NCI-H2227 (cell line): ENCODE measurements around the gene SPATA3.
"Not testable (repeated sequence)": the region's sequence is repeated elsewhere in the genome, so short reads cannot be mapped to it uniquely, and the experiment has no call there.

Source experiments
- DNase-seq: peaks from one replicate; lab custom pipeline; 2025; ENCODE audit not compliant: unreplicated experiment; lab: John Stamatoyannopoulos, UW

SPATA3 gene

DNA sequence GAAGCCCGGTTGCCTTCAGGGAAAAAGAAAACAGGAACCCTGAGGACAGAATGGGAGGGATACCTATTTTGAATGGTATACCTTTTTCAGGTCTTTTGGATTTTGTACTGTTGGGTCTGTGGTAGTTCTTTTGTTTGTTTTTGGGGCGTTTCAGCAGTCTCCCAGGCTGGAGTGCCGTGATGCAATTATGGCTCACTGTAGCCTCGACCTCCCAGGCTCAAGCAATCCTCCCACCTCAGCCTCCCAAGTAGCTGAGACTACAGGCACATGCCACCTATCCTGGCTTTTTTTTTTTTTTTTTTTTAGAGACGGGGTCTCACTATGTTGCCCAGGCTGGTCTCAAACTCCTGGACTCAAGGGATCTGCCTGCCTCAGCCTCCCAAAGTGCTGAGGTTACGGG lies 27.6 kb upstream of the SPATA3 start:
- DNase-seq: not testable (repeated sequence)

DNA sequence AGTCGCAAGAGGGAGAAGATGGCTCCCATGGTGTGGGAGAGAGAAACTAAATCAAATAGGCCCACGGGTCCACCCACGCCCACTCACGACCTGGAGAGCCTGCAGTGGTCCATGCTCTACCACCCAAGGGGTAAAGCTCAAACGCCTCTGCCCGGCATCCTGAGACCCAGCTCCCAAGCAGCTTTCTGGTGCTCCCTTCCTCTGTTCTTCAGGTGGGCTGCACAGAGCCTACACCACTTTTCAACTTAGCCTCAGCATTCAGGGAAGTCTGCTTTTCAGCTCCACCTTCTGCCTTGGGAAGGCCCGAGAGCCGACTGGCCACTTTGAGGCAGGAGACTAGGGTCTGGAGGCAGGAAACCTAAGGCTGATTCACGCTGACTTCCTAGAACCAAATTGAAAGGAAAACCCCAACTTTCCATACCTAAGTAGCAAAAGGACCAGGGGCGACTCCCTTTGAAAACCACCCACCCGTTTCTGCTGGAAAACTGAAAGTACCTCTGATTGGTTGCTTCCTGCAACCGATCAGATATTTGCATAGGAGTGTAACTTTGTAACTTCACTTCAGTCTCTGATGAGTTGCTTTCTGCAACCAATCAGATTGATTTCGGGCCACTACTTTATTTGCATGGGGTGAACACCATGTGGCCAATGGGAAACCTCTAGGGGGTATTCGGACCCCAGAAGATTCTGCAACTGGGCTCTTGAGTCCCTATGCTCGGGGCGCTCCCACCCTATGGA lies 26.8 kb upstream of the SPATA3 start:
- DNase-seq: no peak

DNA sequence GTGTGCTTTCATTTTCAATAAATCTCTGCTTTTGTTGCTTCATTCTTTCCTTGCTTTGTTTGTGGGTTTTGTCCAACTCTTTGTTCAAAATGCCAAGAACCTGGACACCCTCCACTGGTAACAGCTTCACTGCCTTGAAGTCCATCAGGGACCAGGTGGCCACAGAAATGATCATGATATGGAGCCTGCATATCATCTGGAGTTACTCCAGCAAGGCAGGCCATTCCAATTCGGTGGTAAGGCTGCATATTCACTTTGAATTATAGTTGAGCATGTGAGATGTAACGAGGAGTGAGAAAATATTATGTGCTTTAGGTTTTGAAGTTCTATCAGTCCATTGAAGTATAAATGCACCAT lies 26.3 kb upstream of the SPATA3 start:
- no peak for DNase-seq

DNA sequence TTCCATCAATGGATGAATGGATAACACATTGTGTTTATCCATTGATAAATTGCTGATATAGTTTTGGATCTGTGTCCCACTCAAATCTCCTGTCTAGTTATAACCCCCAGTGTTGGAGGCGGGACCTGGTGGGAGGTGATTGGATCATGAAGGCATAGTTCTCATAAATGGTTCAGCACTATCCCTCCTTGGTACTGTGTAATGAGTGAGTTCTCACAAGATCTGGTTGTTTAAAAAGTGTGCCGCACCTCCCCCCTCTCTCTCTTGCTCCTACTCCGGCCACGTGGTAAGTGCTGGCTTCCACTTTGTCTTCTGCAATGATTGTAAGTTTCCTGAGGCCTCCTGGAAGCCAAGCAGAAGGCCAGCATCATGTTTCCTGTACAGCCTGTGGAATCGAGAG lies 23.9 kb upstream of the SPATA3 start:
- no peak for DNase-seq

DNA sequence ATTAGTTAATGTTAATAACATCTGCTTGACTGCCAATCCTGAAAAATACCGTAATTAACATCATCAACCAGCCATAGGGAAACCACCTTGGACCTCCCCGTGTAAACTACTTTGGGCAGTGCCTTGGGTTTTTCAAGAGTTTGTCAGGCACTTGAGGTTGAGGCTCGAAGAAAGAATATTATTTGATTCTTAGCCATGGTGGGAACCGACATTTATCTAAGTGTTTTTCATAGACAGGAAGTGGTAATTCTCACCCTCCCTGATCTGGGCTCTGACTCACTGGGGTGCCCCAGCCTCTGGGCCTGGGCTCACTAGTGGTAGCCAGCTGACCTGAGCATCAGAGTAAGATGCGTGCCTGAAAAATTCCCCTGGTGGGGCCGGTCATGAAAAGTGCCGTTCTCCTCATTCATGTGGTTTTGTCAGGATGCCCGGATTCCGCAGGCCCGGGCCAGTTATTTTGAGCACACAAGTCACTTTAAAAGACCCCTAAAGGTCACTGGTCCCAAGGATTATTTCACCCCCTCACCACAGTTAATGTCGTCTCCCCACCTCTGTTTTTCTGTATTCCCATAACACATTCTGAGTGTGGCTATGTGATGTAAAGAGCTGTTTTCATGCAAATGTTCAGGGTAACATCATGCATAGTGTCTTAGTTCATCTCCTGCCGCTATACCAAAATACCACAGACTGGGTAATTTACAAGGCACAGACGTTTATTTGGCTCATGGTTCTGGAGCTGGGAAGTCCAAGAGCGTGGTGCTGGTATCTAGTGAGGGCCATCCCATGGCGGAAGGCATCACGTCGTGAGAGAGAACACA lies 21.6 kb upstream of the SPATA3 start:
- DNase-seq: no peak

DNA sequence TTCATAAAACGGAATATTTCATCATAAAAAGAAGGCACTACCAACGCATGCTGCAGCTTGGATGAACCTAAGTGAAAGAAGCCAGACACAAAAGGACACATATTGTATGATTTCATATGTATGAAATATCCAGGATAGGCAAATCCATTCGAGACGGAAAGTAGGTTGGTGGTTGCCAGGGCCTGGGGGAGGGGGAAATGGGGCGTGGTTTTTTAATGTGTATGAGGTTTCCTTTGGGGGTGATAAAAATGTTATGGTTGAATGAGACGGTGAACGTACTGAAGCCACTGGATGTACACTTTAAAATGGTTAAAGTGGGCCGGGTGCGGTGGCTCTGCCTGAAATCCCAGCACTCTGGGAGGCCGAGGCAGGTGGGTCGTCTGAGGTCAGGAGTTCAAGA lies 20.0 kb upstream of the SPATA3 start:
- DNase-seq: no peak

DNA sequence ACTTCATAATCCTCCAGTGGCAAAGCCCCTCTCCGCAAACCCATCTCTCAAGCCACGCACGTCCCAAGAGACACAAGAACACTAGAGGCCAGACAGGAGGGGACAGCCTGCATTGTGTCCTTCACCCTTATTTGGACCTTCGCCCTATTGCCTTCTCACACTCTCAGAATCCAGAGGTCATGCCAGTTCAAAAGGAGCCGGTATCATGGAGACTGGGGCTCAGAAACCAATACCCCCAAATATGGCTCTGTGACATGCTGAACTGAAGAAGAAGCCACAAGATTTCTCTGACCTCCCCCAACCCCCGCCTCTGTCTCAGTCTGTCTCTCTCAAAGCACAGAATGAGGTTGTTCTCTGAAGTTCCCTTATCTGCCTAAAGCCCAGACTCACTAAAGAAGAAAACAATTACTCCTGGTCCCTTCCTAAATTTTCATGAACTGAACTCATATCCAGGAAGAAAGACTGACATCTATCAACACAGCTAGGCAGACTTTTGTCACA lies 19.2 kb upstream of the SPATA3 start:
- DNase-seq: no peak

DNA sequence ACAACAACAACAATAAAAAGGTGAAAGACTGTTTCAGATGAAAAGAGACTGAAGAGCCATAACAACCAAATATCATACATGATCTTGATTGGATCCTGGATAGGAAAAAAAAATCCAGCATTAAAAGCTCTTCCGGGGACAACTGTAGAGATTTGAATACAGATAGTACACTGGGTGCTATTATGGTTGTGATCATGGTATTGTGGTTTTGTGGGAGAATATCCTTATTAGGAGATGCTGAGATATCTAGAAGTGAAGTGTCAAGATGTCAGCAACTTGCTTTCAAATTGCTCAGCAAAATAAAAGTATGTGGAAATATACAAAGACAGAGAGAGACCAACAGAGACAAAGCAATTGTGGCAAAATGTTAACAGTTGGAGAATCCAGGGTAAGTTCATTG lies 15.5 kb upstream of the SPATA3 start:
- no peak for DNase-seq

DNA sequence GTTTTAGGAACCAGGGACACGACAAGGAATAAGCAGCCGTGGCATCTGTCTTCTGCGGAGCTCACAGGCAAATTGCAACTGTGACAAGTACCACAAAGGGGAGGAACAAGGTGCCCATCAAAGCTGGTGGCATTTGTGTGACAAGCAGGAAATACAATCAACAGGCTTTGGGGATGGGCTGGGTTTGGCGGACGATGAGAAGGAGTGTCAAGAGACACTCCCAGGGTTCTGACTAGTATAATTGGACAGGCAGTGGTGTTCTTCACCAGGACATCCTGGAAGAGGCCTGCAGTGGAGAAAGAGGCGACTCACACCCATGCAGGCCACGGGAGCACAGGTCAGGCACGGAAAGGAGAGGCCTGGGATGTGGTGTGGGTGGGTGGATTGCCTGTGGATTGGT lies 14.2 kb upstream of the SPATA3 start:
- no peak for DNase-seq

DNA sequence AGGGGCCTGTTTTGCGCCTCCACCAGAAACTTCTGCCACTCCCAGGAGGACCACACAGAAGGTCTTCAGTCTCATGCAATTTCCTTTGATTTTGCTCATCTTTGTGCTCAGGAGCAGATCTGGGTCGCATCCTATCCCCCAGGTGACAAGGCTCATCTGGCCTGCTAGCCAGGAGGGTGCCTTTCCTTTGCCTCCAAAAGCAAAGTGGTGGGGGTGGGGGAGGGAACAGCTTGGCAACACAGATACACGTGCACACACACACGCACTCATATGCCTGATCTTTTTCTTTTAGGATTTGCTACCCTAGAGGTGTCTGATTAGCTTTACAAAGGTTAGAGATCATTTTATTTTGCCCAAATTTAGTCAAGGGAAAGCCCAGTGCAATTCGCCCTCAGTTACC lies 13.8 kb upstream of the SPATA3 start:
- DNase-seq: no peak

DNA sequence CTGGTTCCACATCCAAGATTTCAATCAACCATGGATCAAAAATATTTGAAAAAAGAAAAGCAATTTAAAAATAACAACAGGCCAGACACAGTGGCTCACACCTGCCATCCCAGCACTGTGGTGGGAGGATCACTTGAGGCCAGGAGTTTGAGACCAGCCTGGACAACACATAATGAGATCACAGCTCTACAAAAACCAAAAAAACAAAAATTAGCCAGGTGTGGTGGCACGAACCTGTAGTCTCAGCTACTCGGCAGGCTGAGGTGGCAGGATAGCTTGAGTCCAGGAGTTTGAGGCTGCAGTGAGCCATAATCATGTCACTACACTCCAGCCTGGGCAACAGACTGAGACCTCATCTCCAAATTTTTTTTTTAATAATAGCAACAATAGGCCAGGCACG lies 13.4 kb upstream of the SPATA3 start:
- DNase-seq: no peak

DNA sequence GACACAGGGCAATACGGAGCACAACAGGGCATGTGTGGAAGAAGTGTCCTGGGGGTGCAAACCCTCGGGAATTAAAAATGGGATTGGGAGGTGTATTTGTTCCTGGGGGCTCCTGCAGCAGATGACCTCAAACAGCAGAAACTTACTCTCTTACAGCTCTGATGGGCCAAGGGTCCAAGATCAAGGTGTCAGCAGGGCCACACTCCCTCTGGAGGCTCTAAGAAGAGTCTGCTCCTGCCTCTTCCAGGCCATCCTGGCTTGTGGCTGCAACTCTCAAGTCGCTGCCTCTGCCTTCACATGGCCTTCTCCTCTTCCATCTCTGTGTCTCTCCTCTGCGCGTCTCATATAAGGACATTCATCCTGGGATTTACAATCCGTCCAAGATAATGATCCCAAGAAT lies 12.4 kb upstream of the SPATA3 start:
- no peak for DNase-seq

DNA sequence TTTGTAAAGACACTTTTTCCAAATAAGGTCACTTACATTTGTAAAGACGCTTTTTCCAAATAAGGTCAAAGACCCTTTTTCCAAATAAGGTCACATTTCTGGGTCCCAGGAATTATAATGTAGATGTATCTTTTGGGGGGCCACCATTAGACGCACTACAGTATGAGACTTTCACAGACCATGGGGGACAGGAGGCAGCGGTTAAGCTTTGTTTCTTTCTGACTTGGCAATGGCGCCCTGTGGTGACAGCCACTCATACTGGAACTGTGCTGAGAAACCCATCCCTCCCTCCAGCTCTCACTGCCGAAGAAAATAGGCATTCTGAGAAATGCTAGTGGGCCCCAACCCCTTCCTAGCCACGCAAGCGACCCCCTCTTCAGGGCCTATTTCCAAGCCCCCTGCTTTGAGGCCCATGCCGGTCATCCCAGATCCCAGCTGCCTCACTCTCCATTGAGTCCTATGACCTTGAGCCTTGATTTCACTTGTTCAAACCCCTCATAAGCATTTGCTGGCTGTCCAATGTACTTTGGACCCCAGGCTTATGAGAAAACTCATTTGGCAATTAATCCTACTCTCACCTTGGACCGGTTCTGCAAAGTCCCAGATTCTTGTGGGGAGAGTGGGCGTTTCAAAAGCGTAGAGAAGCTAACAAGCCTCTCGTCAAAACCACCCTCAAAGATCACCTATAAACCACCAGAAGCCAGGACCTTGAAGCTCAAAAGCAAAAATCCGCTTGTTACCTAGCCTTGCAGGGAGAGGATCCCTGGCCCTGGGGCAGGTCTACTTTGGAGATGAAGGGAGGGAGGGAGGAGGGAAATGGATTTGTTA lies 11.3 kb upstream of the SPATA3 start:
- DNase-seq: no peak

DNA sequence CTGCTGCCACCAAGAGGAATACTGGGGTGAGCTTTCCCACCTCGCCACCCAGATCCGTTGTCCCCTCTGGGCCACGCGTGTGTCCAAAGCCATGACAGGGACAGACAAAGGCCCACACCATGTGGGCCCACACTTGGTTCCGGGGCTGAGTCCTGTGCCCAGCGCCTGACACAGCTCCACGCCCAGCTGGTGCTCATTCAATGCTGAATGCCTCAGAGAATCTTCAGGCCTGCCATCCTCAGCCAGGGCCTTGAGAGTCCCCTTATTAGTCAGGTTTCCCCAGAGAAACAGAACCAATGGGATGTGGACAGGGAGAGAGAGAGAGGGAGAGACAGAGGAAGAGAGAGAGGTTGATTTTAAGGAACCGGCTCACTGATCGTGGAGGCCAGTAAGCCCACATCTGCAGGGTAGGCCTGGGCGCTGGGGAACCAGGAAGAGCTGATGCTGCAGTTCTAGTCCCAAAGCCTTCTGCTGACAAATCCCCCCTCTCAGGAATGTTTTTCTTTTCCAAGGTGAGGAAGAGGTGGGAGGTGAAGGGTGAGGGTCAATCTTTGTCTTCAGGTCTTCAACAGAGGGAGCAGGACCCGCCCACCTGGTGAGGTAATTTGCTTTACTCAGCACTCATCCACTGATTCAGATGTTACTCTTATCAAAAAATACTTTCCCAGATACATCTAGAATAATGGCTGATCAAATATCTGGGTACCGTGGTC lies 10.2 kb upstream of the SPATA3 start:
- no peak for DNase-seq

DNA sequence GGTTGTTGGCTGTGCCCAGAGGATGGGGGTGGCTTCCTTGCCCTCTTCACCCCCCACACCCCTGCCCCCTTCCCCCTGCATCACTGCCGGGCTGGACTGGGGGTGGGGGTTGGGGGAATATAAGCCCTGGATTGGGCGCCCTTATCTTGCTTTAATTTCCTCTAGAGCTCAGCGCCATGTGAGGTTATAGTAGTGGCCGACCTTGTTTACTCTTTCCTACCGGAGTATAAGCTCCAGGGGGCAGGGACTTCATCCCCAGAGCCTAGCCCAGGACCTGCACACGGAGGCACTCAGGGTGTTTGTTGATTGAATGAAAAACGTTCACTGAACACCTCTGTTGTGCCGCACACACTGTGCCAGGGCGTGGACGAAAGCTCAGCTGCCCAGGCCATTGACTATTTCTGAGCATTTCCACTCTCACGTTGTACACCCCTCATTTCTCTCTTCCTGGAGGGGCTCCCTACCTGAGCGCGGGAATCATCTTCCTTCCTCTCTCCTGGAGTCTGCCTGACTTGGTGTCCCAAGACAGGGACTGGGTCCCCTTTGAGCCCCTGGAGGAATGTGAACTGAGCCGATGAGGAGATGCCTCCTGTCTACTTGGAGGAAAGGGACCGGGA lies 9.3 kb upstream of the SPATA3 start:
- no peak for DNase-seq

DNA sequence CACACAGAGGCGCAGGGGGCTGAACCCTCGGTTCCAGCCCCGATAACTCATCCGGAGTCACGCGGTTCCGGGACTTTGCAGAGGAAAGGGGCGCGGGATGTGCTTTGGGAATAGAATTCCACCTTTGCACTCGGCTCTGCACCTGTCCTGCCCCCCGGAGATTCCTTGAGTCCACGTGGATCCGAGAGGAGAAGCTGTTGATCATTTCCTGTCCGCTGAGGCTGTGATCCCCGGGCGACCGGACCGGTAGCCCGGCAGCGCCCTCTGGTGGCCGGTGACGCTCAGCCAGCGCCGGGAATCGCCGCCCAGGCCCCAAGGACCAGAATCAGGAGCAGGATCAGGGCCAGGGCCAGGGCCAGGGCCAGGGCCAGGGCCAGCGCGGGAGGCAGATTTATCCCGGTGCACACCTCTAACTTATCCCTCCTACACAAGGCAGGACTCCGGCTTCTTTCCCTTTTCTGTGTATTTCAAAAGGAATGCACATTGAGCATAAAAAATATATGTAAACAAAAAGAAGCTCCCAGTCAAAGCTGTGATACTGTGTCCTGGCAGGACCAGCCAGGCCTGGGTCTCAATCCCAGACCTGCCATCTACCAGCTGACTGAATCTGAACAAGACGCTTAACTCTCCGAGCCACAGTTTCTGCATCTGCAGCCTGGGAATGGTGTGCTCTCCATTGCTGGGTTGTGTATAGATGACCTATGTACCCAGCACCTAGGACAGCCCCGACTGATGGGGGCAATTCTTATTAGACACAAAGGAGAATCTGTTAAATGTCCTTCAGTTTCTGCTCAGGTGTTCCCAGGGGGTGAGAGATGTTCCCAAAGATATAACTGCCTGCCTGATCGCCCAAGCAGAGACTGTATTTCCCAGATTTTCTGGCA lies 8.5 kb upstream of the SPATA3 start:
- DNase-seq: peak; percentile 87

DNA sequence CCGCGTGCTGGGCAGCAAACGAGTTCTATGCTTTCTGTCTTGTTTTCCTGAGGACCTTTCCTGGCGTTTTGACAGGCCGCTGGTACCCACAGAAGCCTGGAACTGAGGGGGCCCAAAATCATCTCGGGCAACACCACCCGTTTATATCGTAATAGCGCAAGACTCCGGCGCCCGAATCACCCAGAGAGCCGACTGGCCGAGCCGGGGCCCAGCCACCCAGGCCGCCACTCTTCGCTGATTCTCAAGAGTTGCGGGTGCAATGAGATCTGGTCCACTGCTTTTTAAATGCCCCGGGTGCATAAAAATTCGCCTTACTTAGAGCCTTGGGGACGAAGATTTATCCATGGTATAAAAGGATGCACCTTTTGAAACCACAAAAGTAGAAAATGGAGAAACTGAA lies 6.2 kb upstream of the SPATA3 start:
- DNase-seq: no peak

DNA sequence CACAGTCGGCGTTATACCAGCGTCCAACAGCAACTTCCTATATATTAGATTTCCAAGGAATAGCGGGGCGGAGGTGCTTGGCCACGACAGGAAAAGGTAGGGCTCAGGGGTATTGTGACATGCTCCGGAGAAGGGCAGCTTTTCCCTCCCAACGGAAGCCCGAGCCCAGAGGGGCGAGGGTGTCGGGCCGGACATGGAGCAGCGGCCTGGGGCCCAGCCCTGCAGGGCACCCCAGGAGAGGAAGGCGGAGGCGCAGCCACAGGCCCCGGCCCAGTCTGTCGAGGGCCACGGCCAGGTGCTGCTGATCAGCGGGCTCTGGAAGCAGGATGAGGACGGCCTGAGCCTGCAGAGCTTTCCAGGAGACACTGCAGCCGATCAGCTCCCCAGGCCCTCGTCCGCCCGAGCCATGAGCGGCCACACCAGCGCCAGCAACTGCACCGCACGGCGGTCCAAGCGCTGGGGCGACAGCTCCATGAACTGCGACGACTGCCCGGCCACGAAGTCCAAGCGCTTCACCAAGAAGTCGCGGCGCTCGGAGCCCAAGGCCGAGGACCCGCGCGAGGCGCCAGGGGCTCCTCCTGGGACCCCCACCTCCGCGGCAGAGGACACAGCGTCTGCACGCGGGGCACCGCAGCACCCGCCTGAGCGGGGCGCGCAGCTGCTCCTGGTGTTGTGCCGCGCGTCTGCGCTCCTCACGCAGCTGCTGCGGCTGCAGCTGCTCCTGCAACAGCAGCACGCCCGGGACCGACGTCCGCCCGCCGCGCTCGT lies 5.6 kb upstream of the SPATA3 start:
- DNase-seq: no peak

DNA sequence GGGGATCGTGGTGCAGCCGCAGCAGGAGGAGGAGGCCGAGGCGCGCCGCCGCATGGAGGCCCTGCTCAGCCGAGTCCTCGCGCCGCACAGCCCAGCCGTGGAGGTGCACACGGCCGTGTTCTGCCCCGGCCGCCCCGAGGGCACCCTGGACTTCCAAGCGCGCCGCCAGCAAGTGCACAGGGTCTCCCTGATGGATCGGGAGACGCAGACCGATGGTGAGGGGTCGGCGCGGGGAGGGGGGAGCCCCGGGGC lies 5.1 kb upstream of the SPATA3 start:
- DNase-seq: no peak
